Measurements from ENCODE around the gene HMCN2.

DNA sequence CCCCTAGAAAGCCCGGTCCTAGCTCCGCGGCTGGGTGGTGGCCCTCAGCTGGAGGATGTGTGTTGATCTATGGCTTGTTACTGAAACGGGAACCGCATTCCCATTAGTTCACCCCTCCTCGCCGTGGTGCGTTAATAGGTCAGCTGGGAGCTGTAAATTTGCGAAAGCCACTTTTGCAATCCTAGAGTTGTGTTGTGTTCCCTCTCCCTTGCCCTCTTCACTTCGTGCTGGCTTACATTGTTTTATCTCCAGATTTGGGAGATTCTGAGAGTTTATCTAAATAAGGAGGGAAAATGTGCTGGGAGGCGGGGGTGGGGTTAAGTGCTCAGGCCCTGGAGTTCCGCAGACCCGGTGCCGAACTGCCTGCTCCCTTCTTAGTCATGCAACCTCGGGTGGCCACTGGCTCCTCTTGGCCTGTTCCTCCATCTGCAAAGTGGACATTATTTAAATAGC lies 62.8 kb downstream of the HMCN2 start:
- TF ChIP-seq, protein P1, sequence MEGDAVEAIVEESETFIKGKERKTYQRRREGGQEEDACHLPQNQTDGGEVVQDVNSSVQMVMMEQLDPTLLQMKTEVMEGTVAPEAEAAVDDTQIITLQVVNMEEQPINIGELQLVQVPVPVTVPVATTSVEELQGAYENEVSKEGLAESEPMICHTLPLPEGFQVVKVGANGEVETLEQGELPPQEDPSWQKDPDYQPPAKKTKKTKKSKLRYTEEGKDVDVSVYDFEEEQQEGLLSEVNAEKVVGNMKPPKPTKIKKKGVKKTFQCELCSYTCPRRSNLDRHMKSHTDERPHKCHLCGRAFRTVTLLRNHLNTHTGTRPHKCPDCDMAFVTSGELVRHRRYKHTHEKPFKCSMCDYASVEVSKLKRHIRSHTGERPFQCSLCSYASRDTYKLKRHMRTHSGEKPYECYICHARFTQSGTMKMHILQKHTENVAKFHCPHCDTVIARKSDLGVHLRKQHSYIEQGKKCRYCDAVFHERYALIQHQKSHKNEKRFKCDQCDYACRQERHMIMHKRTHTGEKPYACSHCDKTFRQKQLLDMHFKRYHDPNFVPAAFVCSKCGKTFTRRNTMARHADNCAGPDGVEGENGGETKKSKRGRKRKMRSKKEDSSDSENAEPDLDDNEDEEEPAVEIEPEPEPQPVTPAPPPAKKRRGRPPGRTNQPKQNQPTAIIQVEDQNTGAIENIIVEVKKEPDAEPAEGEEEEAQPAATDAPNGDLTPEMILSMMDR (conservative IDR thresholded peaks at IDR 0.05; ENCODE audit: low read length) = no peak
- no peak for TF ChIP-seq EZH2phosphoT487 (IDR thresholded peaks at IDR 0.05; ENCODE audit: borderline replicate concordance, low read depth, low read length)

All from OCI-LY7 (cell line).